Neural cell (in vitro differentiated cells): ENCODE measurements around the gene GUCY2C.

Source experiments
- CTCF ChIP-seq: fragments of 450-650 bp; IDR thresholded peaks from 2 replicates; pipeline ENCODE4 v1.5.1; 2014; ENCODE audit warnings: antibody characterized with exemption, mild to moderate bottlenecking, moderate library complexity; ENCODE audit not compliant: poor library complexity, severe bottlenecking
- EP300 ChIP-seq: fragments of 450-650 bp; conservative IDR thresholded peaks from 2 replicates; pipeline ENCODE4 v1.6.1; 2014; ENCODE audit warnings: antibody characterized with exemption, mild to moderate bottlenecking, moderate library complexity; ENCODE audit not compliant: poor library complexity, severe bottlenecking
- EZH2 ChIP-seq: fragments of 200-600, 300-800 bp; shearing (Covaris generic), sonication (generic); IDR thresholded peaks from 2 replicates; pipeline ENCODE4 v1.6.1; 2014; ENCODE audit warnings: antibody characterized with exemption, low read length, borderline replicate concordance, mild to moderate bottlenecking; ENCODE audit not compliant: insufficient read depth, poor library complexity, severe bottlenecking
- POLR2AphosphoS5 ChIP-seq: IDR thresholded peaks from 2 replicates; pipeline ENCODE4 v1.6.1; 2012
- RAD21 ChIP-seq: fragments of 450-650 bp; conservative IDR thresholded peaks from 2 replicates; pipeline ENCODE4 v1.6.1; 2014; ENCODE audit warnings: antibody characterized with exemption, mild to moderate bottlenecking, moderate library complexity
- REST ChIP-seq: IDR thresholded peaks from 2 replicates; pipeline ENCODE4 v1.6.1; 2012; ENCODE audit warnings: borderline replicate concordance
- SMC3 ChIP-seq: fragments of 450-650 bp; conservative IDR thresholded peaks from 2 replicates; pipeline ENCODE4 v1.6.1; 2014; ENCODE audit warnings: antibody characterized with exemption, mild to moderate bottlenecking, moderate library complexity; ENCODE audit not compliant: poor library complexity

- no peak for TF ChIP-seq CTCF
- TF ChIP-seq EZH2: no peak
- no peak for TF ChIP-seq EP300
- no peak for TF ChIP-seq REST
- no peak for TF ChIP-seq RAD21
- no peak for TF ChIP-seq POLR2AphosphoS5
- TF ChIP-seq SMC3: no peak
Observed at GRCh38 chr12:14612898-14613445, 83.4 kb downstream of the GUCY2C start.
